ENCODE results near the gene PERM1. TPM values are rescaled to one million over a fixed set of nuclear protein-coding genes. Genes with fewer than 3 reads are reported as not detected.

The PERM1 gene
- total RNA-seq, 1 experiment from 2014 or later: 0.47 TPM

DNA sequence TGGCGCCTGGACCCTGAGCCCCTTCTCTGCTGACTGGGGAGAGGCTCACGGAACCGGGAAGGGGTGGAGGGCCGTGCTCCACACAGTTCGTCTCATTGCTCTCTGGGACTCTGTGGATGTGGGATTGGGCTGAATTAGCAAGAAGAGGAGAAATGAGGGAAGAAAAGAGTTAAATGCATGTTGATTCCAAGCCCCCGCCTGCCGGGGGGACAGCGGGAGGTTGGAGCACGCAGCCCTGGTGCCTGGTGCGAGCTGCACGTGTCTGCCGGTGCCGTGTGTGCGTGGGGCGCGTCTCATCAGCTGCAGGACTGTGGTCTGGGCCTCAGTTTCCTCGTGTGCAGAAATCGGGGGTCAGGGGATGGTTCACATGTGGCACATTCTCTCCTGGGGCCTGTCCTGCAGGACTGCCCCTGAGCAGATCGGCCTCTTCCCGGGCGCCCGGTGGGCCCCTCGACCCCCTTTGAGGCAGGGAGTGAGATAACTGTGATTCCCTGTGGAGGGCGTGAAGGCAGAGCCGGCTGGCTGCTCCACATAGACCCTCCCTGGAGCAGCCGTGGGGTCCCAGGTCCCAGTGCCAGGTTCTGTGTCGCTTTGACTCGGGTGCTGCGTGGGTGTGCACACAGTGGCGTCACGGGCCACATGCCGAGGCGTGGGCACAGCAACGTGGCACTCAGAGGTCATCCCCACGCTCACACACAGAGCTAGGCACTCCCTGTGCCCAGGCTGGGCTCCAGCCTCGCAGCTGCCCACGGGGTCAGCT lies 46.7 kb downstream of the PERM1 start:
- H3K79me2 ChIP-seq (ENCODE audit: low read length): no peaks in the 10 kb centered on the region
- ATAC-seq (no peak), DNase-seq (no peak)
- peaks cover 9% of the 10 kb centered on the region for H3K4me1 ChIP-seq (ENCODE audit: insufficient read depth, low read length)
- no peak overlapping the region for H3K27ac ChIP-seq (ENCODE audit: low read length)
- no peak overlapping the region for H3K4me3 ChIP-seq (ENCODE audit: low read length)
- intact Hi-C loops (cut with micrococcal nuclease): no loop called here
- no peaks in the 10 kb centered on the region for H3K9me2 ChIP-seq (replicated peaks; ENCODE audit: low read length)
- no peak overlapping the region for H3K4me2 ChIP-seq (ENCODE audit: low read length)
- H3K9ac ChIP-seq (ENCODE audit: low read length): no peak overlapping the region
- ChIA-PET CTCF (no interaction called here), POLR2A (ENCODE audit: unreplicated experiment) (no interaction called here)
- H3F3A ChIP-seq (ENCODE audit: low read length, unreplicated experiment): no peaks in the 10 kb centered on the region
- no peaks in the 10 kb centered on the region for H3K9me3 ChIP-seq (ENCODE audit: low read length)
- peaks cover 18% of the 10 kb centered on the region for H3K27me3 ChIP-seq (ENCODE audit: low read length)
- H3K36me3 ChIP-seq (ENCODE audit: low read depth, low read length): no peaks in the 10 kb centered on the region
- no peak overlapping the region for H2AFZ ChIP-seq (ENCODE audit: low read length)
- H4K20me1 ChIP-seq (ENCODE audit: low read length): no peaks in the 10 kb centered on the region
- TF ChIP-seq EZH2 (IDR thresholded peaks at IDR 0.05; ENCODE audit: low read length, unreplicated experiment) (no peak), EZH2phosphoT487 (IDR thresholded peaks at IDR 0.05; ENCODE audit: borderline replicate concordance, low read length) (0 out of 2 replicates have a peak, but pooled peaks have one; percentile 50)
- TF ChIP-seq, protein P1, sequence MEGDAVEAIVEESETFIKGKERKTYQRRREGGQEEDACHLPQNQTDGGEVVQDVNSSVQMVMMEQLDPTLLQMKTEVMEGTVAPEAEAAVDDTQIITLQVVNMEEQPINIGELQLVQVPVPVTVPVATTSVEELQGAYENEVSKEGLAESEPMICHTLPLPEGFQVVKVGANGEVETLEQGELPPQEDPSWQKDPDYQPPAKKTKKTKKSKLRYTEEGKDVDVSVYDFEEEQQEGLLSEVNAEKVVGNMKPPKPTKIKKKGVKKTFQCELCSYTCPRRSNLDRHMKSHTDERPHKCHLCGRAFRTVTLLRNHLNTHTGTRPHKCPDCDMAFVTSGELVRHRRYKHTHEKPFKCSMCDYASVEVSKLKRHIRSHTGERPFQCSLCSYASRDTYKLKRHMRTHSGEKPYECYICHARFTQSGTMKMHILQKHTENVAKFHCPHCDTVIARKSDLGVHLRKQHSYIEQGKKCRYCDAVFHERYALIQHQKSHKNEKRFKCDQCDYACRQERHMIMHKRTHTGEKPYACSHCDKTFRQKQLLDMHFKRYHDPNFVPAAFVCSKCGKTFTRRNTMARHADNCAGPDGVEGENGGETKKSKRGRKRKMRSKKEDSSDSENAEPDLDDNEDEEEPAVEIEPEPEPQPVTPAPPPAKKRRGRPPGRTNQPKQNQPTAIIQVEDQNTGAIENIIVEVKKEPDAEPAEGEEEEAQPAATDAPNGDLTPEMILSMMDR (conservative IDR thresholded peaks at IDR 0.05; ENCODE audit: low read depth, low read length): no peak
- no TSS peak for BruUV-seq (replicated peaks)

DNA sequence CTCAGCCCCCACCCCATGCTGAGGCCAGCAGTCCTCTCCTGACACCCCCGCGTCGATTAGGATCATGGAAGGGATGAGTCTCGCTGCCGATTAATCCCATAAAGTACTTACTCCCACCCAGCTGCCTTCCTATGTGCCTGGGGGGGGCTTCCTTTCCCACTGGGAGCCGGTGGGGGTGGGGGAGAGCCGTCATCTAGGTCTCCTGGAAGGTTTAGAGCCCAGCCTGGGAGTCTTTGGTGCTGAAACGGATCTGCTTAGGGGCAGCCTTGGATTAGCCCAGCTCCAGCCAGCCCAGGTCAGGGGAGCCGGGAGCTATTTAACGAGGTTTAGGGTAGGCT lies 48.3 kb downstream of the PERM1 start:
- TF ChIP-seq, protein P1 (conservative IDR thresholded peaks at IDR 0.05; ENCODE audit: low read depth, low read length): no peak
- TF ChIP-seq EZH2phosphoT487 (IDR thresholded peaks at IDR 0.05; ENCODE audit: borderline replicate concordance, low read length): no peak
- TF ChIP-seq EZH2 (IDR thresholded peaks at IDR 0.05; ENCODE audit: low read length, unreplicated experiment): no peak
- peak overlapping the region; percentile 27; the same call in 1 of the 2 replicates for H3K4me3 ChIP-seq (ENCODE audit: low read length)
- ATAC-seq (no peak), DNase-seq (no peak)
- H3K9me3 ChIP-seq (ENCODE audit: low read length): no peaks in the 10 kb centered on the region
- no peak overlapping the region for H2AFZ ChIP-seq (ENCODE audit: low read length)
- no peak overlapping the region for H3K9ac ChIP-seq (ENCODE audit: low read length)
- no peaks in the 10 kb centered on the region for H3K79me2 ChIP-seq (ENCODE audit: low read length)
- H3K4me2 ChIP-seq (ENCODE audit: low read length): peak overlapping the region; percentile 70
- intact Hi-C loops (cut with micrococcal nuclease): no loop called here
- BruUV-seq (replicated peaks): no TSS peak
- no peaks in the 10 kb centered on the region for H4K20me1 ChIP-seq (ENCODE audit: low read length)
- no peaks in the 10 kb centered on the region for H3K9me2 ChIP-seq (replicated peaks; ENCODE audit: low read length)
- ChIA-PET POLR2A (ENCODE audit: unreplicated experiment) (no interaction called here), CTCF (interaction anchor here (0.7 kb wide), 1 partner anchor 154 kb away, joined by 5 read pairs; no protein-coding TSS in a partner anchor)
- H3K36me3 ChIP-seq (ENCODE audit: low read depth, low read length): no peaks in the 10 kb centered on the region
- no peaks in the 10 kb centered on the region for H3F3A ChIP-seq (ENCODE audit: low read length, unreplicated experiment)
- H3K27me3 ChIP-seq (ENCODE audit: low read length): peaks cover 18% of the 10 kb centered on the region
- H3K27ac ChIP-seq (ENCODE audit: low read length): no peak overlapping the region
- peaks cover 9% of the 10 kb centered on the region for H3K4me1 ChIP-seq (ENCODE audit: insufficient read depth, low read length)
